Stimulated activated CD4-positive, alpha-beta T cell treated with anti-CD3 and anti-CD28 coated beads, Interleukin-1b, Interleukin-23, amount 100 ng/mL, for 1 hour (primary cell): ENCODE results near the gene C20orf204.

Experiments
- DNase-seq, 2 donors: peaks; one replicate each; pipeline ENCODE4 v3.0.0-alpha.2; 2020; ENCODE audit warnings: low read depth in 2 of 2

C20orf204 gene

DNA sequence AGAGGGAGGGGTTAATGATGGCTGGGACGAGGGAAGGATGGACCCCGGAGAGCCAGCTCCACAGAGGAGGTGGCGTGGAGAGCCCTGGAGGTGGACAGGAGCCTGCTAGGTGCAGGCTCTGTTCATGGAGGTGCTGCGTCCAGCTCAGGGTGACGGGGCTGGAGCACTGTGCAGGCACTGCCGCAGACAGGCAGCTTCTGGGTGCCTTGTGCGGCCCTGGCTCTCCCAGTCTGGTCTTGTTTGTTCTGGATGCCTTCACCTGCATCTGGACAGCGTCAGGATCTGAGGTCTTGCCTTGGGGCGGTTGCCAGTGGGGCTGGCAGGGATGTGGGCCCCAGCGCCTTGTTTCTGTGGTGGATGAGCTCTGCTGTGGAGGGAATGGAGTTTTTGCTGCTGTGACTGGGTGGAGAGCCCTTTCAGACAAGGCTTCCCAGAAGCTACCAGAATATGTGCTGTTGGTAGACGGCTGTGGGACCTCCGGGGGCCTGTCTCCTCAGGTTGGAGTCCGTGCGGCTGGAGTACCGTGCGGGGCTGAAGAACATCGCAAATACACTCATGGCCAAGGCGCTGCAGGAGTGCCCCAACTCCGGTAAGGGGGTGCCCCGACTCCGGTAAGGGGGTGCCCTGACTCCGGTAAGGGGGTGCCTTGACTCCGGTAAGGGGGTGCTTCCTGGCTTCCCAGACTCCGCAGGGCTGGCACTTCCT is 7.8 kb upstream of the C20orf204 start:
- DNase-seq, result no peak

DNA sequence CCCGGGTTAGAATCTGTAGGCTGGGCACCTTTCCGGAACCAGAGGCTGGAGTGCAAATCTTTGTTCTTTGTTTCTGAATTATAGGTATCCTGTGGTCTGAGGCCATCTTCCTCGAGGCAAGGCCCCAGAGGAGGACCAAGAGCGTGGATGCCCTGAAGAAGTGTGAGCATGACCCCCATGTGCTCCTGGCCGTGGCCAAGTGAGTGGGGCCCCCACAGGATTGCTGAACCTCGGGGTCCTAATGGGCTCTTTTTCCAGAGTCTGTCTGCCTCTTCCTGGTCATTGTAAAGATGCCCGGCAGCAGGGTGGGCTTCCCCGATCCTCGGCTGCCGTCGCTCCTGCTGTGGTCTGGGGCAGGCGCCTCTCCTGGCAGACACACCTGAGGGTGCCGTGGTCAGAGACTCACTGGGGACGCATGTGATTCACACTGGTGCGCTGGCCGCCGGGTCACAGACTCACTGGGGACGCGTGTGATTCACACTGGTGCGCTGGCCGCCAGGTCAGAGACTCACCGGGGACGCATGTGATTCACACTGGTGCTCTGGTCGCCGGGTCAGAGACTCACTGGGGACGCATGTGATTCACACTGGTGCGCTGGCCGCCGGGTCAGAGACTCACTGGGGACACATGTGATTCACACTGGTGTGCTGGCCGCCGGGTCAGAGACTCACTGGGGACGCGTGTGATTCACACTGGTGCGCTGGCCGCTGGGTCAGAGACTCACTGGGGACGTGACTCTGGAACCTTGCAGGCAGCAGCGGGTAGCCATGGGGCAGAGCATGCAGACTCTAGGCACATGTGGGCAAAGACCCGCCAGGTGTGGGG is 6.5 kb upstream of the C20orf204 start:
- no peak for DNase-seq

DNA sequence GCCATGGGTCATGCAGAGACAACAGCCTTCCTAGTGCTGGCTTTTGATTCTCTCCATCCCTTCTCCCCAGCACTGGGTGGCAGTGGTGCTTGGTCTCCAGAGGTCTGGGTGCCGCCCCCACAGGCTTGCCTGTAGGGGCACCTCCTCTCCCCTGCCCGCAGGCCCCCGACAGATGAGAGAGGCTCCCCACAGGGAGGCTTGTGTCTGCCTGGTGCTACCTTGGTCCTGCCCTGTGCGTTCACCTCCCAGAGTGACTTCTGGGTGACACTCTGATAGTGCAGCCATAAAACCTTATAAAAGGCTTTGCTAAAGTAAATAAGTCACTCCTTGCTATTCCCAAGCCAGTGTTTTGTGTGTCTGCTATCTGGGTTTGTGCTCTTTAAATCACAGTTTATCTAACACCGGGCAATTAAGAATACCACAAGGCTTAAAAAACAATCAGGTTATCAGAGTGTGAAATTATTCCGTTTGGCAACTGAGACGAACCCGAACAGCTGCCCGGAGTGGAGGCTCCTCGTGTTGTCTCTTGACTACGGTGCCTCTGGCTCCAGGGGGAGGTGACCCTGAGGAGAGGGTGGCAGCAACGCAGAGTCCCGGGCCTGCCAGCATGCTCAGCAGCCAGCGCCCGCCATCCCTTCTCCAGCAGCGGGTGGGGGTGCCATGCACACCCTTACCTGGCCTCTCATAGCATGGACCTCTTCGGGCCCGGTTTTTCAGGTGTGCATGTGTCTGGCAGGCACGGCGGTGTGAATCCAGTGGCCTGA is 5.4 kb upstream of the C20orf204 start:
- no peak for DNase-seq

DNA sequence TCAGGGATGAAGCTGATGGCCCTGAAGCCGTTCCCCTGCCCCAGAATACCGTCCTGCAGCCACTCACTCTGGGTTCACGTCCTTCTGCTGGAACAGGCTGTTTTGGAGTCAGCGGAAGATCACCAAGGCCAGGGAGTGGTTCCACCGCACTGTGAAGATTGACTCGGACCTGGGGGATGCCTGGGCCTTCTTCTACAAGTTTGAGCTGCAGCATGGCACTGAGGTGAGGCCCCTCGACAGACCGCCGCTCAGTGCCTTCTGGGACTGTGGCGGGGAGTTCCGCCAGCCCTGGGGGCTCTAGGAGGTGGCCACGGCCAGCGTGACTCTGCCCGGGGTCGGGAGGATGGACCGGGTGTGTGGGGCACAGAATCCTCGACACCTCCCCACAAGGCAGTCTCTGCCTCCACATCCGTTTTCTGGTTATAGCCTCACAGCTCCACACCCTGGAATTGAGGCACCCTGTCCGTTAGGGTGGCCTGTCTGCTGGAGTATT is 4.1 kb upstream of the C20orf204 start:
- DNase-seq, result no peak

DNA sequence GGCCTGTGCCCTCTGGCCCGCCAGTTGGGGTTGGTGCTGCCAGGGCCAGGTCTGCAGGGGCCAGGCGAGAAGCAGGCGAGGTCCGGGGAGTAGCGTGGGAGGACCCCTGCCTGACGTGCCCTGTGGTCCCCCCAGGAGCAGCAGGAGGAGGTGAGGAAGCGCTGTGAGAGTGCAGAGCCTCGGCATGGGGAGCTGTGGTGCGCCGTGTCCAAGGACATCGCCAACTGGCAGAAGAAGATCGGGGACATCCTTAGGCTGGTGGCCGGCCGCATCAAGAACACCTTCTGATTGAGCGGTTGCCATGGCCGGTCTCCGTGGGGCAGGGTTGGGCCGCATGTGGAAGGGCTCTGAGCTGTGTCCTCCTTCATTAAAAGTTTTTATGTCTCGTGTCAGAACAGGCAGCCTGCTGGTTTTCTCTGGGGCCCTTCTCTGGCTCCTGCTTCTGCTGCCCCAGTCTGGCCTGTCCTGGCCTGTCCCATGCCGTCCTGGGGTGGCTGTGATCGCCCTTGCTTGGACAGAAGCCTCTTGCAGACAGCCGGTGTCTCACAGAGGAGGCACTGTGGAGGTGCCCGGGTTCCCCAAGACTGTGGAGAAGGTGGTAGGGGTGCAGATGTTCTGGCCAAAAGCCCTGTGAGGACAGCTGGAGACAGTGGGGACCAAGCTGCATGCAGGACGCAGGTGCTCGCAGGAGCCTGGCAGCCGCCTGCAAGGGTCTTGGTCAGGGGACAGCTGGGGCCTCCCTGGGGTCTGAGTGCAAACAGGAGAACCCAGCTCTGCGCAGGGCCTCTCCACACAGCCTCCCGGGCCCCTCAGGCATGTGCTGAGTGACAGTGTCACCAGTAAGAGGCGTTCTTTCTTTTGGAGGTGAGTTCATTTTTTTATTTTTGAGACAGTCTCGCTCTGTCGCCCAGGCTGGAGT is 3.0 kb upstream of the C20orf204 start:
- DNase-seq, result no peak

DNA sequence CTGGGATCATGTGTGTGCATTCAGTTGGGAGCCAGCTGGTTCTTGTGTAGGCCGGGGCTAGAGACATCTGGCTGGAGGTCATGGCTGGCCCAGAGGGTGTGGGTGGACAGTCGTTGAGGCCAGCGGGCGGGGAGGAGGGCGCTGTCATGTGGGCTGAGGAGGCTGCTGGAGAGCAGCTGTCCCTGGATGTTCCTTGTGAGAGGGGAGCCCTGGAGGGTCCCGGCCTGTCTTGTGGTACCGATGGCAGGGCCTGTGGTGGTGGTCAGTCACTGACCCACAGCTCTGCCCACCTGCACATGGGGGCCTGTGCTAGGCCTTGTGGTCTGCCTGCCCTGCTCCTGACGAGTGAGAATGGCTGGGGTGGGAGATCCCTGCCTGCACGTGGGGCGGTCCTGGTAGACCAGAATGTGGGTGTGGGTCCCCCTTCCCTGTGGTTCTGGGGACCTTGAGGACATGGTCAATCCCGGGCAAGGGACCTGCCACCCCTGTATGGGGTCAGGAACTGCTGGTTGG is 1.9 kb upstream of the C20orf204 start:
- DNase-seq, result no peak

DNA sequence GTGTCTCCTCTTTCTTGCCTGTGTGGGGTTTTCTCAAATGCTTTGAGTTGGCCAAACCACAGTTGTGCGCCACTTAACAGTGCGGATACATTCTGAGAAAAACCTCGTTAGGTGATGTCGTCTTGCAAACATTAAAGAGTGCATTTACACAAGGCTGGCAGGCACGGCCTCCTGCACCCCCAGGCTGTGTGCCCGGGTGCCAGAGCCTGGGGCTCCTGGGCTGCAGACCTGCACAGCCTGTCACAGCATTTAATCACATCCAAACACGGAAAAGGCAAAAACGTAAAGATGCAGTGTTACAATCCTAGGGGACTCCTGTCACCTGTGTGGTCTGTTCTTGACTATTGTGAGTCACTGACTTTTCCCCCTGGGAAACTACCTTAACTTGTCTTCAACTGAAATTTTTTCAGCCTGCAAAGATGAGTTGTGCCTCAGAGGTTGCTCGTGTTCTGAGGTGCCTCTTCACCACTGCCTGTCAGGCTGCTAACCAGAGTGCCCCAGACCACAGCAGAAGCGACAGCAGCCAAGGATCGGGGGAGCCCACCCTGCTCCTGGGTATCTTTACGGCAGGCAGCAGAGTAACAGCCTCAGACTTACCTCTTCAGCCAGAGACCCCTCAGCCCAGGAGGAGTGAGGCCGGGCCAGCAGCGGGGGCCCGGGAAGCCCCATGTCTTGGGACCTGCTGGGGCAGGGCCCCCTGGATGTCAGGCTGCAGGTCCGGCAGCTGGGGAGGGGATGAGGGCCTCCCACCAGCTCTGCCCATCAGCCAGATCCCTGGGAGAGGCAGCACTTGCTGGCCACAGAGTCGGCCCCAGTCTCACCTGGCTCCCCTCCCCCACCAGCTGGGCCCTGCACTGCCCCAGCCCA is 683 bp upstream of the C20orf204 start:
- DNase-seq, result no peak

DNA sequence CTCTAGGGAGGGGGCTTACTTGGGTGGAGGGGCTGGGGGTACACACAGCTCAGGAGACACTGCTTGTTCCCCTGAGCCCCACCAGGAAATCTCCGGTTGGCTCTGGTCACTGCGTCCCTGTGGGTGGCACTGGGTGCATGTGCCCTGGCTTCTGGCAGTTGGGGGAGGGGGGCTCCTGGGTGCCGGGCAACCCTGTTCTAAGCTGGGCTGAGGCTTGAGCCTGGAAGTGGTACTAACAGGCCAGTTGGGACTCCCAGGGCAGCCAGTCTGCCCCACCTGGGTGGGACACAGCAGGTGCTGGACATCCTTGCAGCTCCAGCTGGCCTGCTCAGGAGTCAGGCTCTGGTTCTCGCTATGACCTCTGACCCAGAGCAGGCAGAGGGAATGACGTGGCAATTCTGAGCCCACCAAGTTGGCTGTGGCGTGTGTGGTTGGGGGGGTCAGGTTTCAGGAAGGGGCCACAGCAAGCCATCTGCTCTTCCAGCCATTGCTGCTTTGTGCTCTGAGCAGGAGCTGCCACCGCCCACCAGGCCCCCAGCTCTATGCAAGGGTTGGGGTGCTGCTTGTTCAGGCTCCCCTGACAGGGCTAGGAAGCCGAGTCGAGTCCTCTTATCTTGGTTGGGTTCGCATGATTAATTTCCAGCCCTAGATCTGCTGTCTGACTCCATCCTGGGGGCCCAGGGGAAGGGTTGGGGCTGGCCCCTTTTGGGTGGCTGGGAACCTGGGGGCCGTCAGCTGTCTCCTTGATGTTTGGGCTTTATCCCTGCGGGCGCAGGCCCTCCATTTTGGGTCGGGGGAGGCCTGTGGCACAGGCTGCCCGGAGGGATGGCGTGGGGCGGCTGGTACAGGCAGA is 590 bp downstream of the C20orf204 start:
- DNase-seq, result no peak

DNA sequence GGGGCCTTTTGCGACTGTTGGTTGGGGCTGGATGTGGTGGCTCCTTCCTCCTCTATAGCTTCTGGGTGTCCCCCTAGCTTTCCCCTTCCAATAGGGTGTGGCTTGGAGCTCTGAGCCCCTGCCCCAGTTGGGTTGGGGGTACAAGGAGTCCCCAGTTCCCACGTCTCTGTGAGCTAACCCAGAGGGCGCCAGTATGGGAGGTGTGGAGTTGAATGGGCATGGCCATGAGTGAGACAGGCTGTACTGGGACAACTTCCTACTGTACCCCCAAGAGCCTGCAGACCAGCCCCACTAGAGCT is 1.2 kb downstream of the C20orf204 start:
- DNase-seq, result no peak

DNA sequence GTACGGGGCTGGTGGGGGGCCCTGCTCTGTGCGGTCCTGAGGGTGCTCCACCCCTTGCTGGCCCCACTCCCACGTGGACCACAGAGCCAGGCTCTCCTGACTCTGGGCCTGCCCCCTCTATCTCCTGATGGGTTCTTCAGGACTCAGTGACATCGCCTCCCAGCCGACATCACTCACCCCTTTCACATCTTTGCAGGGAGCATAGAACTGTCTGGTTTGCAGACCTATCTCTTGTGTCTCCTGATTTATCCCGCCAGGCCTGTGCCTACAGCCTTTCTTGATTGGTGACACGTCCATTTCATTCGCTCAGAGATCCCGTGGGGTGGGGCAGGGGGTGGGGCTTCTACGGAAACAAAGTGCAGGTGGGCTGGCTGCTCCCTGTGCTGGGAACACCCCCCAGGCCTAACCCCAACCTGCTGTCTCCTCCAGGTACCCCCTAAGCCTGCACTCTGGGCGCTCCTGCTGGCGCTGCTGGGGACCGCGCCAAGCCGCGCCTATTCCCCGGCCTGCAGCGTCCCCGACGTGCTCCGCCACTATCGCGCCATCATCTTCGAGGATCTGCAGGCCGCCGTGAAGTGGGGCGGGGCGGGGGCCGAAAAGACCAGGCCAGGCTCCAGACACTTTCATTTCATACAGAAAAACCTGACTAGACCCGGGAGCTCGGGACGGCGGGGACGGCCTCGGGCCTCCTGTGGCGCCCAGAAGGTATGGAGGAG is 1.7 kb downstream of the C20orf204 start:
- no peak for DNase-seq

DNA sequence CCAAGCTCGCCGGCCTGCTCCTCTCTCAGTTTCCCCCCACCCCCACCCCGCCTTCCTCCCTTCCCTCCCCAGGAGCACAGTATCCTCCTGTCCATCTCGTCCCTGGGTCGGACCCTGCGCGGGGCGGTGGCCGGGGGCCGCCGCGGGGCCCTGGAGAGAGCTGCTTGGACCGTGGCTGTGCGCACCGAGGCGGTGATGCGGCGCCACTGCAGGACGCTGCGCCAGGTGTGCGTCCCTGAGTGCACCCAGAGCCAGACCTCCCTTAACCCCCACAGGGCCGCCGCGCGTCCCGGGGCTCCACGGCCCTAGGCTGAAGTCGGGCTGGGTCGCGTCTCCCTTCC is 2.2 kb downstream of the C20orf204 start:
- DNase-seq, result no peak

DNA sequence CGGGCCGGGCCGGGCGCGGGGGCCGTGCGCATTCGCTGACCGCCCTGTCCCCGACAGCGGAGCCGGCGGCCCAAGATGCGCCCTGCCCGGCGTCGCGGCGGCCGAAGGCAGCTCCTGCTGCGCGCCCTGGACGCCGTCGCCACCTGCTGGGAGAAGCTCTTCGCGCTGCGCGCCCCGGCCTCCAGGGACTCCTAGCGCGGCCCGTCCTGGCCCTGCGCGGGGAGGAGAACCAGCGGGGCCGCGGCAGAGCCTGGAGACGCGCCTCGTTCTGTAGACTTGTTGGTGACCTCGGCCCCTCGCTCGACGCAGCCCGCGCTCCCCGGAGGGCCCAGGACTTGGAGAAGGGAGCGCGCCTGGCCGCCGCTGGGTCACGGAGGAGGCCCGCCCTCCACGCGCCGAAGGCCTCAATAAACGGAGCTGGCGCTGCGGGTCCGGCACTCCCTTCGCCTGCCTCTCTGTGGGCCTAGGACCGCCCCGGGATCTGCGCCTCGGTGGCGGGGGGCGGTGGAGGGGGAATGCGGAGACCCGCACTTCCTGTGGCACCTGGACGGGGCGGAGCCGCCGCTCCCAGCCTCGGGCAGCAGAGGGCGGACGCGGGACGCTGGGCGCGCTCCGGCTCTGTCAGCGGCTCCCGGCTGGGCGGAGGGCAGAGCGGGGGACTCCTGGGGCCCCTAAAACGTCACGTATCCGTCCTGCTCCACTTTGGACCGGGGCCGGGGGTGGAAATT is 2.7 kb downstream of the C20orf204 start:
- peak; percentile 46 to 63 for DNase-seq

DNA sequence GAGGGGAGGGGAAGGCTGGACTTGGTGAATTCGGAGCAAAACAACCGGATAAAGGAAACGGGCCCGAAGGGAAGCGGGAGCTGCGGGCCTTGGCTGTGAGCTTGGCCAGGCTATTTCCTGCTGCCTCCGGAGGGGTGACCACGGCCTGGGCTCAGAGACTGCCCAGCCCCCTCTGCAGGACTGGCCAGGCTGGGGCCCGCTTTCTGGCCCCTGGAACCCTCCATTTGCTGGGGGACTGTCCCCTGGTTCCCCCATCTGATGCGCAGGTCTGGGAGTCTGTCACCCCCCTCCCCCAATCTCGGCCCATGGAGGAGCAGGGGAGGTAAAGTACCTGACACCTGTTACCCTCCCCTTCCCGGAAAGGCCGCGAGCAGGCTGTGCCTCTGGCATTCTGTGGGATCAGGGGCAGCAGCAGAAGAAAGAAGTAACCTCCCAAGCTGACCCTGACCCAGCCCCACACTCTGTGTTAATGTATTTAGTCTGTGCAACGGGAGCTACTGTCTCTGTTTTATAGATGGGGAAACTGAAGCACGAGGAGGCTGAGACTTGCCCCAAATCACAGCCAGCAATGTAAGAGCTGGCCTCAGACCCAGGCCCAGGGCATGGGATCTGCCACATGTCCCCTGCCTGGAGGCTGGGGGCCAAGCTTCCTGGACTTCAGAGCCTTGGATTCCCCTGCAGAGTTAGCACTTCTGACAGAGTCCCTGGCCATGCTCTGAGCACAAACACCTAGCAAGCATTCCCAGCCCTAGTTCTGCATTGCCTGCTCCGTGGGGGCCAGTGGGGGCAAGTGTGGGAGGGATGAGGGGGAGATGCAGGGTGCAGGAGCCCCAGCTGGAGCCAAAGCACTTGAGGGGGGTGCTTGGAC is 3.5 kb downstream of the C20orf204 start:
- no peak for DNase-seq

DNA sequence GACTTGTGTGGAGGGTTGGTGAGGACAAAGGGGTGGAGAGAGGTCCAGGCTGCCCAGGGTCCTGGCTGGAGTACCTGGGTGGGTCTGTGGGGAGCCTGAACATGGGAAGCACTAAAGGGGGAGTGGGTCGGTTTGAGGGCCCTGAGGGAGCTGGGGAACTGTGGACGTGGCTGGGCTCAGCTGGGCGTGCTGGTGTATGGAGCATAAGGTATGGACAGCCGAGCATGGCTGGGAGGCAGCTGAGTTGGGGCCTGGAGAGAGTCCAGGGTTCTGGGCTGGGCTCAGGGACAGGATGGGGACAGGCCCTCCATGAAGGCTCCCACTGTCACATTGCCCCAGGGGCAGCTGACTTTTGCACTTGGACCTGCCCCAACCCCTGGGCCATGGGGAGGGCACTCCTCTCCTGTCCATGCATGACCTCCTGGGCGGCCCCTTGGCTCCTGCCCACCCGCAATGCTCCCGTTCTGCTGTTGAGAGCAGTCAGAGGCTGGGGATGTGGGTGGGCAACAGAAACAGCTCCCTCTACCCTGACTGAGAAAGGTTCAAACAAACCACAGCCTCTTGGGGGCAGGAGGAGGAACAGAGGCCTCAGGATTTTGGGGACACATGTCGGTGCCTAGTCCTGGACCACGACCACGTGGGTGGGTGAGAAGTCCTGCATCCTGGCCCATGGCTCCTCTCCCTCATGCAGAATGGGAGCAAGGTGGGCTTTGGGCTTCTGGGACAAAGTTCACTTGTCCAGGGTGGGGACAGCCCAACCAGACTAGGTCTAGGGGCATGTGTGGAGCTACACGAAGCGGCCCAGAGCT is 4.5 kb downstream of the C20orf204 start:
- no peak for DNase-seq

DNA sequence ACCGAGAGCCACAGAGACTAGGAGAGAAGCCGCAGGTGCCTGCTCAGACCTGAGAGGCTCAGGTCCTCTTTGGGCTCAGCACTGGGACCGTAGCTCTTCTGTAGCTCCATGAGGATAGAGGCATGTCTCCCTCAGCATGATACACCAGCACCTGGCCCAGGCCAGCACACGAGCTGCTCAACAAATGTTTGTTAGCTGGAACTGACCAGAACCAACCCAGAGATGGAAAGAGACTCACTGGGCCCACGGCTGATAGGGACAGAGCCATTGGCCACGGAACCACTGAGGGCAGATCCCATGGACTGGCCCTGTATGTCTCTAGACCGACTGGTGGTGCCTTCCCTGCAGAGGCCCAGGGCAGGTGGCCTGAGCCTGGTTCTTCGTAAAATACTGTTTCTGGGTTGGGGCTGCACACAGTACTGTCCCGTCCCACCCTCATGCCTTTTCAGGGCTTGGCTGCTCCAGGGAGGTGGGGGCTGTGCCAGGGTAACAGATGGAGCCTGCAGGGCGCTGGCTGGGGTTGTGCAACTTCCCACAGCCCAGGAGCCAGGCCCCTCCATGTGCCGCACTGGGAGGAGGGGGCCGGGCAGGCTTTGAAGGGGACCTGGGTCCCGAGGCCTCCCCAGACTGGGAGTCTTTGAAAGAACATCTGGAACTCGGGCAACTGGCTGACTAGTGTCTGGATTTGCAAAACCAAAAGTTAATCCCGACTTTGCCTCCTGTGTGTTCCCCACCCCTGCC is 5.2 kb downstream of the C20orf204 start:
- no peak for DNase-seq

DNA sequence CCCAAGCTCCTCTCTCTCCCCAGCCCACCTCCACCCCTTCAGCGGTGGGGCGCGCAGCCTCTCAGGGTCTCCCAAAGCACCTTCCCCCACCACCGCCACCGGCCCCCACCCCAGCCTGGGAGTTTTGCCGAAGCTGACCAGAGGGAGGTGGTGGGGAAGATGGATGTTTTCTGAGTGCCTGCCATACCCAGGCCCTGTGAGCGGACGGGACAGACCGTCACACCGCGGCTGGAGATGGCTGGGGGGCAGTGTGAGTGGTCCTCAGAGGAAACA is 5.7 kb downstream of the C20orf204 start:
- DNase-seq, result no peak
